Measurements from ENCODE around the gene MYH16.
"Not testable (repeated sequence)": the region's sequence is repeated elsewhere in the genome, so short reads cannot be mapped to it uniquely, and the experiment has no call there.

MYH16 gene

DNA sequence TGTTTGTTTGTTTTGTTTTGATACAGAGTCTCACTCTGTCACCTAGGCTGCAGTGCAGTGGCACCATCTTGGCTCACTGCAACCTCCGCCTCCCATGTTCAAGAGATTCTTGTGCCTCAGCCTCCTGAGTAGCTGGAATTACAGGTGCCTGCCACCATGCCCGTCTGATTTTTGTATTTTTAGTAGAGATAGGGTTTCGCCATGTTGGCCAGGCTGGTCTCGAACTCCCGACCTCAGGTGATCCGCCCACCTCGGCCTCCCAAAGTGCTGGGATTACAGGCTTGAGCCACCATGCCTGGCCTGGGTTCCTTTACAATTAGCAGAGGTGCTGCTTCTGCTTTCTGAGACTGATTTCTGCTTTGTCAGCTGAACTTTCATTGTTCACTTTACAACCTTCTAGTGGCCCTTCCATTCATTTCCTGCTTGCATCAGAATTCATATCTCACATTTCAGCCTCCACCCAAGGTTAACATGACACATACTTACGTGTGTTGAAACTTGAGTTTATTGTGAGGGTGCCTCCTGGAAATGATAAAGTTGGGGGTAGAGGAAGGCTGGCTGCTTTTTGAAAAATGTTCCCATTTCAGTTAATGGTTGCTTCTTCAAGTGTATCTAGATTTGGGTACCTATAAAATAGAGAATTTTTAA, 57.8 kb downstream of the MYH16 start:
- H3K9ac ChIP-seq (ENCODE audit: low read length in 5 of 5); H3K27me3 ChIP-seq (ENCODE audit: control insufficient read depth in 5 of 5, insufficient read depth in 4 of 5, low read length in 5 of 5); H3K27ac ChIP-seq (ENCODE audit: low read depth, low read length); H3K4me3 ChIP-seq (ENCODE audit: low read depth in 1 of 5, low read length in 5 of 5); H3K9me3 ChIP-seq (ENCODE audit: control insufficient read depth in 5 of 5, low read length in 5 of 5): not testable (repeated sequence)
- H3K4me1 ChIP-seq (ENCODE audit: control insufficient read depth in 5 of 5, insufficient read depth in 5 of 5, low read length in 5 of 5) = peaks cover 4 to 32% (median 22%) of the 10 kb centered on the region in 5 donors
- H3K36me3 ChIP-seq (ENCODE audit: control insufficient read depth in 5 of 5, insufficient read depth in 5 of 5, low read length in 5 of 5) = peaks cover 8 to 16% (median 12%) of the 10 kb centered on the region in 5 donors

DNA sequence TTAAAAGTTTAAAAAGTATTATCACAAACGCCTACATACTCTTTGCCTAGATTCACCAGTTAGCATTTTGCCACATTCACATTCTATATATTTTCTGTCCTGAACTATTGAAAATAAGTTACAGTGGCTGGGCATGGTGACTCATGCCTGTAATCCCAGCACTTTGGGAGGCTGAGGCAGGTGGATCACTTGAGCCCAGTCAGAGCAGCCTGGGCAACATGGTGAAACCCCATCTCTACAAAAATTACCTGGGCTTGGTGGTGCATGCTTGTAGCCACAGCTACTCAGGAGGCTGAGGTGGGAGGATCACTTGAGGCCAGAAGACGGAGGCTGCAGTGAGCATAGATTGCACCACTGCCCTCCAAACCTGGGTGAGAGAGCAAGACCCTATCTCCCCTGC, 58.4 kb downstream of the MYH16 start:
- H3K36me3 ChIP-seq (ENCODE audit: control insufficient read depth in 5 of 5, insufficient read depth in 5 of 5, low read length in 5 of 5) = peaks cover 8 to 16% (median 14%) of the 10 kb centered on the region in 5 donors
- H3K4me3 ChIP-seq (ENCODE audit: low read depth in 1 of 5, low read length in 5 of 5) = no peak overlapping the region
- H3K4me1 ChIP-seq (ENCODE audit: control insufficient read depth in 5 of 5, insufficient read depth in 5 of 5, low read length in 5 of 5) = peaks cover 4 to 29% (median 21%) of the 10 kb centered on the region in 5 donors
- no peaks in the 10 kb centered on the region for H3K27me3 ChIP-seq (ENCODE audit: control insufficient read depth in 5 of 5, insufficient read depth in 4 of 5, low read length in 5 of 5)
- no peak overlapping the region for H3K9ac ChIP-seq (ENCODE audit: low read length in 5 of 5)
- no peaks in the 10 kb centered on the region for H3K9me3 ChIP-seq (ENCODE audit: control insufficient read depth in 5 of 5, low read length in 5 of 5)
- H3K27ac ChIP-seq (ENCODE audit: low read depth, low read length) = no peak overlapping the region

- Histone ChIP-seq H3K27ac (ENCODE audit: low read depth, low read length) (no peak overlapping the region), H3K36me3 (ENCODE audit: control insufficient read depth in 5 of 5, insufficient read depth in 5 of 5, low read length in 5 of 5) (peaks cover 29 to 76% (median 53%) of the 10 kb centered on the region in 5 donors), H3K27me3 (ENCODE audit: control insufficient read depth in 5 of 5, insufficient read depth in 4 of 5, low read length in 5 of 5) (no peaks in the 10 kb centered on the region), H3K4me3 (ENCODE audit: low read depth in 1 of 5, low read length in 5 of 5) (no peak overlapping the region), H3K9me3 (ENCODE audit: control insufficient read depth in 5 of 5, low read length in 5 of 5) (no peaks in the 10 kb centered on the region), H3K4me1 (ENCODE audit: control insufficient read depth in 5 of 5, insufficient read depth in 5 of 5, low read length in 5 of 5) (no peaks in the 10 kb centered on the region), H3K9ac (ENCODE audit: low read length in 5 of 5) (no peak overlapping the region)
Observed at GRCh38 chr7:99339595-99339994, 67.0 kb downstream of the MYH16 start.

DNA sequence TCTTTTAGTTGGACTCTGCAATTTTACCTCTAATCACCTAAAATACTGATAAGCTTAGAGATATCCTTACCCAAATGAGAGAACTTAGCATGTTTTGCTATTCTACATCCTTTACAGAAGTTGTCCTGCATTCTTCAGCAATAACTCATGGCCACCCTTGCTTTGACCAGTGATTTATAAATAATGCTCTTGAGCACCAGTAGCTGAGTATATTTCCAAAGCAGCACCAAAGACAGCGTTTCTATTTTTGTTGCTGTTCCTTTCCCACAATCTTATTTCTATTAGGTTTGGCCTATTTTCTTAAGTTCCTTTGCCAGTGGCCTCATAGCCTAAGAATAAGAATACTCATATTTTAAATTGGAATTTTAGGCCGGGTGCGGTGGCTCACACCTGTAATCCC, 68.0 kb downstream of the MYH16 start:
- no peaks in the 10 kb centered on the region for H3K27me3 ChIP-seq (ENCODE audit: control insufficient read depth in 5 of 5, insufficient read depth in 4 of 5, low read length in 5 of 5)
- no peak overlapping the region for H3K9ac ChIP-seq (ENCODE audit: low read length in 5 of 5)
- peaks cover 27 to 79% (median 54%) of the 10 kb centered on the region in 5 donors for H3K36me3 ChIP-seq (ENCODE audit: control insufficient read depth in 5 of 5, insufficient read depth in 5 of 5, low read length in 5 of 5)
- H3K9me3 ChIP-seq (ENCODE audit: control insufficient read depth in 5 of 5, low read length in 5 of 5) = no peaks in the 10 kb centered on the region
- H3K4me1 ChIP-seq (ENCODE audit: control insufficient read depth in 5 of 5, insufficient read depth in 5 of 5, low read length in 5 of 5) = no peaks in the 10 kb centered on the region
- no peak overlapping the region for H3K4me3 ChIP-seq (ENCODE audit: low read depth in 1 of 5, low read length in 5 of 5)
- H3K27ac ChIP-seq (ENCODE audit: low read depth, low read length) = no peak overlapping the region

GRCh38 chr7:99344061-99344647, 71.5 kb downstream of the MYH16 start:
- Histone ChIP-seq H3K9ac (ENCODE audit: low read length in 5 of 5) (no peak overlapping the region), H3K9me3 (ENCODE audit: control insufficient read depth in 5 of 5, low read length in 5 of 5) (no peaks in the 10 kb centered on the region), H3K27ac (ENCODE audit: low read depth, low read length) (no peak overlapping the region), H3K4me3 (ENCODE audit: low read depth in 1 of 5, low read length in 5 of 5) (no peak overlapping the region), H3K4me1 (ENCODE audit: control insufficient read depth in 5 of 5, insufficient read depth in 5 of 5, low read length in 5 of 5) (no peaks in the 10 kb centered on the region), H3K27me3 (ENCODE audit: control insufficient read depth in 5 of 5, insufficient read depth in 4 of 5, low read length in 5 of 5) (no peaks in the 10 kb centered on the region), H3K36me3 (ENCODE audit: control insufficient read depth in 5 of 5, insufficient read depth in 5 of 5, low read length in 5 of 5) (peaks cover 25 to 82% (median 59%) of the 10 kb centered on the region in 5 donors)

DNA sequence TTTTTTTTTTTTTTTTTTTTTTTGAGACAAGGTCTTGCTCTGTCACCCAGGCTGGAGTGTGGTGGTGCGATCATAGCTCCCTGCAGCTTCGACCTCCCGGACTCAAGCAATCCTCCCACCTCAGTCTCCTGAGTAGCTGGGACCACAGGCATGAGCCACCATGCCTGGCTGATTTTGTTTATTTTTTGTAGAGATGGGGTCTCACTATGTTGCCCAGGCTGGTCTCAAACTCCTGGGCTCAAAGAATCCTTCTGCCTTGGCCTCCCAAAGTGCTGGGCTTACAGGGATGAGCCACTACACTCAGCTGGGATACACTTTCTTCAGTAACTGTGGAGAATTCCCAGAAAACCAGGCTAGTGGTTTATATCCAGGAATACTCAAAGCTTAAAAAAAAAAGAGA, 78.0 kb downstream of the MYH16 start:
- not testable (repeated sequence) for H3K4me3 ChIP-seq (ENCODE audit: low read depth in 1 of 5, low read length in 5 of 5); H3K27me3 ChIP-seq (ENCODE audit: control insufficient read depth in 5 of 5, insufficient read depth in 4 of 5, low read length in 5 of 5); H3K27ac ChIP-seq (ENCODE audit: low read depth, low read length); H3K9me3 ChIP-seq (ENCODE audit: control insufficient read depth in 5 of 5, low read length in 5 of 5); H3K9ac ChIP-seq (ENCODE audit: low read length in 5 of 5); H3K4me1 ChIP-seq (ENCODE audit: control insufficient read depth in 5 of 5, insufficient read depth in 5 of 5, low read length in 5 of 5)
- peaks cover 10 to 84% (median 59%) of the 10 kb centered on the region in 5 donors for H3K36me3 ChIP-seq (ENCODE audit: control insufficient read depth in 5 of 5, insufficient read depth in 5 of 5, low read length in 5 of 5)

- no peaks in the 10 kb centered on the region for H3K27me3 ChIP-seq (ENCODE audit: control insufficient read depth in 5 of 5, insufficient read depth in 4 of 5, low read length in 5 of 5)
- H3K4me1 ChIP-seq (ENCODE audit: control insufficient read depth in 5 of 5, insufficient read depth in 5 of 5, low read length in 5 of 5) = no peaks in the 10 kb centered on the region
- no peak overlapping the region for H3K27ac ChIP-seq (ENCODE audit: low read depth, low read length)
- no peak overlapping the region for H3K4me3 ChIP-seq (ENCODE audit: low read depth in 1 of 5, low read length in 5 of 5)
- peaks cover 17 to 85% (median 60%) of the 10 kb centered on the region in 5 donors for H3K36me3 ChIP-seq (ENCODE audit: control insufficient read depth in 5 of 5, insufficient read depth in 5 of 5, low read length in 5 of 5)
- H3K9me3 ChIP-seq (ENCODE audit: control insufficient read depth in 5 of 5, low read length in 5 of 5) = no peaks in the 10 kb centered on the region
- H3K9ac ChIP-seq (ENCODE audit: low read length in 5 of 5) = no peak overlapping the region
Observed at GRCh38 chr7:99352247-99352646, 79.6 kb downstream of the MYH16 start.

GRCh38 chr7:99355098-99355497, 82.5 kb downstream of the MYH16 start:
- Histone ChIP-seq H3K9ac (ENCODE audit: low read length in 5 of 5) (no peak overlapping the region), H3K27me3 (ENCODE audit: control insufficient read depth in 5 of 5, insufficient read depth in 4 of 5, low read length in 5 of 5) (no peaks in the 10 kb centered on the region), H3K4me1 (ENCODE audit: control insufficient read depth in 5 of 5, insufficient read depth in 5 of 5, low read length in 5 of 5) (no peaks in the 10 kb centered on the region), H3K36me3 (ENCODE audit: control insufficient read depth in 5 of 5, insufficient read depth in 5 of 5, low read length in 5 of 5) (peaks cover 10 to 90% (median 66%) of the 10 kb centered on the region in 5 donors), H3K4me3 (ENCODE audit: low read depth in 1 of 5, low read length in 5 of 5) (no peak overlapping the region), H3K27ac (ENCODE audit: low read depth, low read length) (no peak overlapping the region), H3K9me3 (ENCODE audit: control insufficient read depth in 5 of 5, low read length in 5 of 5) (no peaks in the 10 kb centered on the region)

- H3K4me1 ChIP-seq (ENCODE audit: control insufficient read depth in 5 of 5, insufficient read depth in 5 of 5, low read length in 5 of 5) = no peaks in the 10 kb centered on the region
- no peaks in the 10 kb centered on the region for H3K9me3 ChIP-seq (ENCODE audit: control insufficient read depth in 5 of 5, low read length in 5 of 5)
- H3K36me3 ChIP-seq (ENCODE audit: control insufficient read depth in 5 of 5, insufficient read depth in 5 of 5, low read length in 5 of 5) = peaks cover 12 to 89% (median 64%) of the 10 kb centered on the region in 5 donors
- no peak overlapping the region for H3K27ac ChIP-seq (ENCODE audit: low read depth, low read length)
- no peak overlapping the region for H3K4me3 ChIP-seq (ENCODE audit: low read depth in 1 of 5, low read length in 5 of 5)
- no peak overlapping the region for H3K9ac ChIP-seq (ENCODE audit: low read length in 5 of 5)
- H3K27me3 ChIP-seq (ENCODE audit: control insufficient read depth in 5 of 5, insufficient read depth in 4 of 5, low read length in 5 of 5) = no peaks in the 10 kb centered on the region
Observed at GRCh38 chr7:99357701-99358490, 85.3 kb downstream of the MYH16 start.

- peaks cover 14 to 90% (median 69%) of the 10 kb centered on the region in 5 donors for H3K36me3 ChIP-seq (ENCODE audit: control insufficient read depth in 5 of 5, insufficient read depth in 5 of 5, low read length in 5 of 5)
Observed at GRCh38 chr7:99358521-99358920, 85.9 kb downstream of the MYH16 start.

More at GRCh38 chr7:99358521-99358920, 85.9 kb downstream of the MYH16 start:
- H3K4me3 ChIP-seq (ENCODE audit: low read depth in 1 of 5, low read length in 5 of 5); H3K4me1 ChIP-seq (ENCODE audit: control insufficient read depth in 5 of 5, insufficient read depth in 5 of 5, low read length in 5 of 5); H3K9ac ChIP-seq (ENCODE audit: low read length in 5 of 5); H3K27ac ChIP-seq (ENCODE audit: low read depth, low read length); H3K9me3 ChIP-seq (ENCODE audit: control insufficient read depth in 5 of 5, low read length in 5 of 5); H3K27me3 ChIP-seq (ENCODE audit: control insufficient read depth in 5 of 5, insufficient read depth in 4 of 5, low read length in 5 of 5): not testable (repeated sequence)
